HCT116 (cell line): Measurements from ENCODE around the gene LRRFIP2. TPM values are rescaled to one million over a fixed set of nuclear protein-coding genes. Genes with fewer than 3 reads are reported as not detected.

ENCODE experiments used
- ATAC-seq: fragments of 200-7000 bp; cut with Tn5 transposase; 2 replicates; pipeline ENCODE4 v1.9.1; 2020; ENCODE audit warnings: mild to moderate bottlenecking, moderate library complexity
- BruUV-seq: library from RNA; stranded (reverse); fragments of 400-500 nt; replicated peaks from 2 replicates; lab custom pipeline; 2021; lab: Mats Ljungman, UMichigan
- CTCF ChIA-PET: fragments of 300-600 bp; sonication (Branson Sonifier 250); formaldehyde crosslinking; loops from one replicate; lab custom pipeline; 2021; ENCODE audit warnings: antibody characterized with exemption; lab: Charles Lee
- POLR2A ChIA-PET: fragments of 300-600, 350-600 bp; sonication (Branson Sonifier 250); formaldehyde crosslinking; loops from one replicate; lab custom pipeline; 2021; ENCODE audit warnings: antibody characterized with exemption; lab: Charles Lee
- RAD21 ChIA-PET, 2 experiments: fragments of 300-600 bp; sonication (Branson Sonifier 250); formaldehyde crosslinking; loops; one replicate each; lab custom pipeline; 2023; ENCODE audit warnings: low total read pairs in 2 of 2; ENCODE audit not compliant: uncharacterized antibody in 2 of 2, unreplicated experiment in 2 of 2, low non-redundant PET in 1 of 2; lab: Charles Lee
- DNase-seq: peaks from one replicate; pipeline ENCODE4 v3.0.0-alpha.2; 2010; ENCODE audit warnings: low read depth, low spot score
- H2AFZ ChIP-seq: fragments of 200-600 bp; shearing (Covaris generic), sonication (generic); 2 replicates; pipeline ENCODE4 v1.6.1; 2017; ENCODE audit warnings: low read depth, mixed run types, mixed read lengths, antibody characterized with exemption, low read length; ENCODE audit not compliant: poor library complexity, severe bottlenecking
- H3K27ac ChIP-seq: 2 replicates; pipeline ENCODE4 v1.5.1; 2012; ENCODE audit warnings: low read depth, low read length
- H3K27me3 ChIP-seq: fragments of 200-600 bp; sonication (generic); 2 replicates; pipeline ENCODE4 v1.6.1; 2016; ENCODE audit warnings: mixed run types, low read length, mixed read lengths; ENCODE audit not compliant: insufficient read depth
- H3K36me3 ChIP-seq, 2 experiments: fragments of 200-500 bp in 1 of 2; fragments of 200-600 bp in 1 of 2; sonication (Bioruptor generic) in 1 of 2; sonication (generic) in 1 of 2; 2 replicates each; pipeline versions ENCODE4 v1.5.1 to v1.6.1; 2014 to 2016; ENCODE audit warnings: low read length in 2 of 2, inconsistent platforms in 1 of 2, mixed read lengths in 1 of 2, mixed run types in 1 of 2; ENCODE audit not compliant: insufficient read depth in 2 of 2, control insufficient read depth in 1 of 2
- H3K4me1 ChIP-seq, 2 experiments: fragments of 200-600 bp in 1 of 2; sonication (generic) in 1 of 2; 2 replicates each; pipeline versions ENCODE4 v1.5.1 to v1.6.1; 2012 to 2017; ENCODE audit warnings: low read length in 2 of 2, inconsistent platforms in 1 of 2, mild to moderate bottlenecking in 1 of 2, mixed read lengths in 1 of 2, mixed run types in 1 of 2, moderate library complexity in 1 of 2; ENCODE audit not compliant: insufficient read depth in 2 of 2, control insufficient read depth in 1 of 2
- H3K4me2 ChIP-seq: fragments of 200-600 bp; sonication (generic); 2 replicates; pipeline ENCODE4 v1.6.1; 2017; ENCODE audit warnings: mixed run types, low read length, mixed read lengths
- H3K4me3 ChIP-seq, 2 experiments: fragments of 200-600 bp in 1 of 2; sonication (generic) in 1 of 2; replicated peaks in 1 of 2; 2 replicates each; pipeline ENCODE4 v1.5.1; 2011 to 2016; ENCODE audit warnings: low read length in 2 of 2, control low read depth in 1 of 2, low read depth in 1 of 2, mild to moderate bottlenecking in 1 of 2, mixed read lengths in 1 of 2, mixed run types in 1 of 2
- H3K79me2 ChIP-seq: fragments of 200-600 bp; sonication (generic); 2 replicates; pipeline ENCODE4 v1.6.1; 2017; ENCODE audit warnings: mild to moderate bottlenecking, mixed run types, low read length, moderate library complexity, mixed read lengths; ENCODE audit not compliant: insufficient read depth
- H3K9ac ChIP-seq: fragments of 200-600 bp; sonication (generic); 2 replicates; pipeline ENCODE4 v1.6.1; 2016; ENCODE audit warnings: low read length, mixed read lengths
- H3K9me2 ChIP-seq: fragments of 200-600 bp; sonication (generic), shearing (Covaris generic); 2 replicates; pipeline ENCODE4 v1.6.1; 2017; ENCODE audit warnings: mixed run types, mild to moderate bottlenecking, moderate library complexity; ENCODE audit not compliant: insufficient read depth
- H3K9me3 ChIP-seq, 2 experiments: fragments of 200-500 bp in 1 of 2; fragments of 200-600 bp in 1 of 2; sonication (Bioruptor generic) in 1 of 2; sonication (generic) in 1 of 2; 2 replicates each; pipeline ENCODE4 v1.6.1; 2014 to 2017; ENCODE audit warnings: low read length in 2 of 2, mixed read lengths in 2 of 2, inconsistent platforms in 1 of 2, low read depth in 1 of 2, mild to moderate bottlenecking in 1 of 2, mixed run types in 1 of 2, moderate library complexity in 1 of 2; ENCODE audit not compliant: control insufficient read depth in 1 of 2, insufficient read depth in 1 of 2
- H4K20me1 ChIP-seq: fragments of 200-600 bp; sonication (generic), shearing (Covaris generic); 2 replicates; pipeline ENCODE4 v1.6.1; 2017; ENCODE audit warnings: mixed run types, mild to moderate bottlenecking, moderate library complexity; ENCODE audit not compliant: insufficient read depth
- CBX3 ChIP-seq: IDR thresholded peaks from 2 replicates; pipeline ENCODE4 v1.6.1; 2012; ENCODE audit warnings: low read depth
- CEBPB ChIP-seq: IDR thresholded peaks from 2 replicates; pipeline ENCODE4 v1.6.1; 2012; ENCODE audit warnings: low read depth
- CTCF ChIP-seq, 3 experiments: fragments of 200-600 bp in 1 of 3; sonication (generic) in 1 of 3; IDR thresholded peaks in 2 of 3; conservative IDR thresholded peaks in 1 of 3; 2 replicates each; pipeline ENCODE4 v1.5.1; 2012 to 2017; ENCODE audit warnings: low read depth in 2 of 3, low read length in 2 of 3, antibody characterized with exemption in 1 of 3, borderline replicate concordance in 1 of 3, control low read depth in 1 of 3, mild to moderate bottlenecking in 1 of 3, mixed read lengths in 1 of 3, mixed run types in 1 of 3, moderate library complexity in 1 of 3; ENCODE audit not compliant: insufficient read depth in 1 of 3
- JUND ChIP-seq: IDR thresholded peaks from 2 replicates; pipeline ENCODE4 v1.6.1; 2012
- SP1 ChIP-seq: IDR thresholded peaks from 2 replicates; pipeline ENCODE4 v1.6.1; 2012; ENCODE audit warnings: low read depth
- SRF ChIP-seq: IDR thresholded peaks from 2 replicates; pipeline ENCODE4 v1.6.1; 2012; ENCODE audit warnings: low read depth
- TCF7L2 ChIP-seq: IDR thresholded peaks from 2 replicates; pipeline ENCODE4 v1.7.0; 2011; ENCODE audit warnings: borderline replicate concordance, inconsistent platforms; ENCODE audit not compliant: insufficient read depth, insufficient read length; ENCODE audit errors: extremely low read depth
- YY1 ChIP-seq: IDR thresholded peaks from 2 replicates; pipeline ENCODE4 v1.6.1; 2011; ENCODE audit warnings: low read length, low read depth, moderate library complexity, mild to moderate bottlenecking; ENCODE audit not compliant: insufficient replicate concordance; ENCODE audit errors: extremely low read depth
- ZBTB33 ChIP-seq: IDR thresholded peaks from 2 replicates; pipeline ENCODE4 v1.6.1; 2011; ENCODE audit warnings: mild to moderate bottlenecking, low read length, moderate library complexity; ENCODE audit not compliant: insufficient replicate concordance; ENCODE audit errors: extremely low read depth
- ZNF274 ChIP-seq: fragments of 200-500 bp; sonication (Bioruptor generic); IDR thresholded peaks from 2 replicates; pipeline ENCODE4 v1.6.1; 2014; ENCODE audit warnings: mild to moderate bottlenecking, low read depth, low read length, inconsistent platforms
- intact Hi-C: fragments of 100-400 bp; cut with micrococcal nuclease; formaldehyde crosslinking; loops from 2 replicates; pipeline ENCODE4 v1.10.0; 2022
- total RNA-seq: library from RNA; stranded (reverse); gene quantifications from one replicate; pipeline ENCODE4 v1.2.1, GENCODE V29; 2021; ENCODE audit not compliant: unreplicated experiment

Gene LRRFIP2
- total RNA-seq, 1 experiment from 2014 or later, result 27.0 TPM

- intact Hi-C loops, result no loop called here
- H3K9ac ChIP-seq, result no peak overlapping the region; the same call in 1 of the 2 replicates
- no peaks in the 10 kb centered on the region for H3K79me2 ChIP-seq
- H3K36me3 ChIP-seq, result no peaks in the 10 kb centered on the region
- no peak overlapping the region; the same call in 1 of the 2 replicates for H3K27ac ChIP-seq
- POLR2A ChIA-PET, result no interaction called here
- H2AFZ ChIP-seq, result peak overlapping the region; percentile 82
- RAD21 ChIA-PET, result no interaction called here
- H3K4me2 ChIP-seq, result peak overlapping the region; percentile 45
- H3K4me1 ChIP-seq, result peaks cover 0 to 27% of the 10 kb centered on the region in 2 experiments; a peak in 2 of 4 replicates
- no TSS peak for BruUV-seq
- H3K9me2 ChIP-seq, result no peaks in the 10 kb centered on the region
- CTCF ChIA-PET, result no interaction called here
- TF ChIP-seq CTCF (IDR thresholded peaks at IDR 0.05 in 2 of 3, conservative IDR thresholded peaks at IDR 0.05 in 1 of 3; ENCODE audit: borderline replicate concordance in 1 of 3, insufficient read depth in 1 of 3, low read depth in 2 of 3, low read length in 2 of 3) (no peak), SP1 (peak; percentile 22; the same call in 1 of the 2 replicates), ZNF274 (no peak), SRF (no peak), CEBPB (0 out of 2 replicates have a peak, but pooled peaks have one; percentile 20), JUND (0 out of 2 replicates have a peak, but pooled peaks have one; percentile 17)
- ATAC-seq (peak; percentile 58), DNase-seq (peak; percentile 39)
- no peaks in the 10 kb centered on the region for H3K27me3 ChIP-seq
- no peak overlapping the region; a peak in 1 of 4 replicates for H3K4me3 ChIP-seq
- H4K20me1 ChIP-seq, result no peaks in the 10 kb centered on the region
- no peaks in the 10 kb centered on the region for H3K9me3 ChIP-seq
Observed at GRCh38 chr3:37197810-37198371, 23.5 kb upstream of the LRRFIP2 start.

GRCh38 chr3:37194533-37194932 is 20.2 kb upstream of the LRRFIP2 start:
- Histone ChIP-seq H2AFZ (no peak overlapping the region), H3K27me3 (no peaks in the 10 kb centered on the region), H3K4me3 (no peak overlapping the region), H3K9me3 (no peaks in the 10 kb centered on the region), H3K9me2 (no peaks in the 10 kb centered on the region), H3K4me1 (peaks cover 0 to 27% of the 10 kb centered on the region in 2 experiments; a peak in 2 of 4 replicates), H3K79me2 (no peaks in the 10 kb centered on the region), H3K4me2 (no peak overlapping the region), H4K20me1 (no peaks in the 10 kb centered on the region), H3K9ac (no peak overlapping the region), H3K27ac (no peak overlapping the region), H3K36me3 (no peaks in the 10 kb centered on the region)
- BruUV-seq, result no TSS peak
- TF ChIP-seq SRF, result no peak
- TF ChIP-seq CBX3, result no peak
- TF ChIP-seq CTCF (IDR thresholded peaks at IDR 0.05 in 2 of 3, conservative IDR thresholded peaks at IDR 0.05 in 1 of 3; ENCODE audit: borderline replicate concordance in 1 of 3, insufficient read depth in 1 of 3, low read depth in 2 of 3, low read length in 2 of 3), result no peak
- TF ChIP-seq TCF7L2, result no peak
- TF ChIP-seq YY1, result no peak
- no peak for TF ChIP-seq ZBTB33
- RAD21 ChIA-PET, result no interaction called here
- POLR2A ChIA-PET, result no interaction called here
- no peak for ATAC-seq
- no peak for DNase-seq
- intact Hi-C loops, result no loop called here
- CTCF ChIA-PET, result no interaction called here
